GM12878 (cell line): ENCODE measurements around the gene ADGRV1. TPM values are rescaled to one million over a fixed set of nuclear protein-coding genes. Genes with fewer than 3 reads are reported as not detected.
"Not testable (repeated sequence)": the region's sequence is repeated elsewhere in the genome, so short reads cannot be mapped to it uniquely, and the experiment has no call there.

ENCODE experiments used
- ATAC-seq: fragments of 200-7000 bp; cut with Tn5 transposase; 3 replicates; pipeline ENCODE4 v1.9.1; 2020; ENCODE audit warnings: mild to moderate bottlenecking, moderate library complexity
- BruUV-seq: library from RNA; stranded (reverse); fragments of 400-500 nt; replicated peaks from 2 replicates; lab custom pipeline; 2021; lab: Mats Ljungman, UMichigan
- CTCF ChIA-PET: fragments of 300-600 bp; sonication (Branson Sonifier 250); formaldehyde crosslinking; extraction: SDS; loops from one replicate; lab custom pipeline; 2021; ENCODE audit warnings: inconsistent platforms; lab: Yijun Ruan, JAX
- POLR2A ChIA-PET: fragments of 350-600 bp; formaldehyde crosslinking; extraction: SDS; loops from one replicate; lab custom pipeline; 2021; ENCODE audit warnings: inconsistent platforms; lab: Charles Lee
- RAD21 ChIA-PET: fragments of 300-600 bp; sonication (Branson Sonifier 250); formaldehyde crosslinking; loops from one replicate; lab custom pipeline; 2023; ENCODE audit warnings: antibody characterized with exemption; ENCODE audit not compliant: unreplicated experiment; lab: Charles Lee
- SMC1A ChIA-PET: fragments of 300-600 bp; sonication (Branson Sonifier 250); formaldehyde crosslinking; loops from one replicate; lab custom pipeline; 2023; ENCODE audit not compliant: unreplicated experiment, uncharacterized antibody; lab: Charles Lee
- DNase-seq: peaks from one replicate; pipeline ENCODE4 v3.0.0-alpha.2; 2011; ENCODE audit warnings: low read depth, low spot score
- FAIRE-seq: peaks from 3 replicates; lab custom pipeline; 2011; peaks lifted over from hg19 to GRCh38; lab: Jason Lieb, UNC
- H2AFZ ChIP-seq: 2 replicates; pipeline ENCODE4 v1.6.0; 2011; ENCODE audit warnings: low read depth, low read length, control low read depth; ENCODE audit not compliant: control insufficient read depth
- H3K27ac ChIP-seq: 2 replicates; pipeline ENCODE4 v1.5.1; 2011; ENCODE audit warnings: control low read depth; ENCODE audit not compliant: control insufficient read depth, insufficient read depth
- H3K27me3 ChIP-seq, 2 experiments: replicated peaks in 1 of 2; 2 replicates each; pipeline versions ENCODE4 v1.6.0 to v1.6.1; 2011; ENCODE audit warnings: low read length in 1 of 2; ENCODE audit not compliant: control insufficient read depth in 2 of 2, insufficient read depth in 2 of 2
- H3K36me3 ChIP-seq, 2 experiments: 2 replicates each; pipeline ENCODE4 v1.5.1; 2011; ENCODE audit warnings: low read length in 1 of 2; ENCODE audit not compliant: control insufficient read depth in 2 of 2, insufficient read depth in 2 of 2
- H3K4me1 ChIP-seq: 2 replicates; pipeline ENCODE4 v1.6.1; 2011; ENCODE audit warnings: mild to moderate bottlenecking, low read length, moderate library complexity, mixed read lengths; ENCODE audit not compliant: control insufficient read depth, insufficient read depth
- H3K4me2 ChIP-seq: 2 replicates; pipeline ENCODE4 v1.6.0; 2011; ENCODE audit warnings: control low read depth; ENCODE audit not compliant: control insufficient read depth, insufficient read depth
- H3K4me3 ChIP-seq: fragments of 200-600 bp; sonication (generic); 2 replicates; pipeline ENCODE4 v1.5.1; 2016
- H3K79me2 ChIP-seq: 2 replicates; pipeline ENCODE4 v1.6.0; 2011; ENCODE audit warnings: low read length; ENCODE audit not compliant: control insufficient read depth, insufficient read depth
- H3K9ac ChIP-seq: 2 replicates; pipeline ENCODE4 v1.8.0; 2011; ENCODE audit warnings: low read length, control low read depth, mixed read lengths; ENCODE audit not compliant: control insufficient read depth, insufficient read depth
- H3K9me3 ChIP-seq: replicated peaks from 3 replicates; pipeline ENCODE4 v1.5.1; 2011; ENCODE audit warnings: mild to moderate bottlenecking, low read length; ENCODE audit not compliant: control insufficient read depth, insufficient read depth
- H4K20me1 ChIP-seq: 2 replicates; pipeline ENCODE4 v1.6.0; 2011; ENCODE audit not compliant: control insufficient read depth, insufficient read depth
- WGBS: methylation state at CpG from one replicate; pipeline ENCODE4 v1.1.6; 2016; ENCODE audit warnings: low lambda C conversion rate; ENCODE audit not compliant: insufficient replicate concordance, insufficient coverage; ENCODE audit errors: missing lambda C conversion rate; 5-methylcytosine and 5-hydroxymethylcytosine counted together
- in situ Hi-C: fragments of 300-500 bp; cut with MboI; formaldehyde crosslinking; loops from 9 replicates; pipeline ENCODE4 v1.14.3; 2018; ENCODE audit warnings: mixed read lengths
- intact Hi-C: fragments of 100-400 bp; cut with micrococcal nuclease; formaldehyde crosslinking; loops from one replicate; pipeline ENCODE4 v1.14.2; 2022; ENCODE audit not compliant: unreplicated experiment
- polyA plus RNA-seq, 11 experiments: library from polyadenylated mRNA; depleted of rRNA in 4 of 11; unstranded in 6 of 11; stranded (reverse) in 5 of 11; fragments of >200 nt; fragmentation: Nextera tagmentation in 4 of 11; fragmentation: Illumina TruSeq in 1 of 11; extraction: Ambion mirVana in 4 of 11; extraction: Trizol in 1 of 11; gene quantifications; 1 replicate in 1 of 11; 2 replicates in 10 of 11; pipeline versions ENCODE4 v1.2.1 to v1.2.3, GENCODE V29; 2011 to 2016; ENCODE audit warnings: inconsistent platforms in 2 of 11, missing spikeins in 2 of 11, low read depth in 1 of 11
- total RNA-seq, 4 experiments: library from RNA; depleted of rRNA in 3 of 4; stranded (reverse); fragments of >200 nt in 3 of 4; fragmentation: Illumina TruSeq in 1 of 4; extraction: Trizol in 1 of 4; gene quantifications; 2 replicates each; pipeline versions ENCODE4 v1.2.1 to v1.2.3, GENCODE V29; 2013 to 2021
- TF ChIP-seq, protein P1 (sequence below), 3 experiments: IDR thresholded peaks in 2 of 3; conservative IDR thresholded peaks in 1 of 3; 2 replicates each; pipeline ENCODE4 v1.5.1; 2011; ENCODE audit warnings: low read depth in 3 of 3, low read length in 3 of 3, mild to moderate bottlenecking in 3 of 3, control low read depth in 2 of 3, moderate library complexity in 2 of 3, inconsistent platforms in 1 of 3, mixed read lengths in 1 of 3; ENCODE audit not compliant: control insufficient read depth in 2 of 3, insufficient read depth in 1 of 3; ENCODE audit errors: extremely low read depth in 1 of 3
- TF ChIP-seq, protein P2 (sequence below): IDR thresholded peaks from 2 replicates; pipeline ENCODE4 v1.6.1; 2012; ENCODE audit warnings: improper control_type of control experiment, low read depth, low read length; ENCODE audit not compliant: insufficient replicate concordance

Gene ADGRV1
- total and polyA plus RNA-seq, 10 of the 15 experiments (the other 5 are each of a cell fraction or from before 2014, with no cell fraction given), result 0.04 to 8.1 (median 0.16) TPM; not detected in 1

DNA sequence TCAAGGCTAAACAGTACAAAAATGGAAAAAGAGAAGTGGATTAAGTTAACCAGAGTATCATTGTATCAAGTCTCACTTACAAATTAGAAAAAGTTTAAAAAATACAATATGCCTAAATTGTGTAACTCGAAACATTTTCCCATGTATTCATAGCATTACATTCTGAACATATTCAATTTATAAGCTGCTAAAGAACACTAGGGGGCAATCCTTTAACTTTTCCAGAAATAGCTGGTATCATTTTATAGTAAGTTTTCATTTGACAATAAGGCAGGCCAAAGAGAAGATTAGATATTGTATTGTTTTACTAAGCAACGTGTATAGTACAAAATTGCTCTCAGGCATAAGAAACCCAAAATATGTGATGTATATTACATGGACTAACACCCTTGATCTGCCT, 234.6 kb downstream of the ADGRV1 start:
- H3K9me3 ChIP-seq, result no peaks in the 10 kb centered on the region; the same call in 2 of the 3 replicates
- intact Hi-C loops (no loop called here), in situ Hi-C loops (no loop called here)
- H3K4me2 ChIP-seq, result no peak overlapping the region
- DNase-seq, result no peak
- 46% methylated on average over 2 of the region's 2 CpGs for WGBS
- no peak overlapping the region for H3K9ac ChIP-seq
- no peak overlapping the region for H3K4me3 ChIP-seq
- CTCF ChIA-PET, result interaction anchor here (0.9 to 3.2 kb wide), 5 partner anchors 10 to 627 kb away, joined by 3 to 26 read pairs (median 3); no protein-coding TSS in a partner anchor
- POLR2A ChIA-PET, result no interaction called here
- H3K79me2 ChIP-seq, result no peaks in the 10 kb centered on the region
- no peaks in the 10 kb centered on the region for H3K36me3 ChIP-seq
- SMC1A ChIA-PET, result interaction anchor here (1.6 kb wide), 1 partner anchor 9 kb away, joined by 4 read pairs; no protein-coding TSS in a partner anchor
- H3K27ac ChIP-seq, result no peak overlapping the region
- no peaks in the 10 kb centered on the region for H3K27me3 ChIP-seq
- ATAC-seq, result no peak
- no peaks in the 10 kb centered on the region for H4K20me1 ChIP-seq
- TF ChIP-seq, protein P1, sequence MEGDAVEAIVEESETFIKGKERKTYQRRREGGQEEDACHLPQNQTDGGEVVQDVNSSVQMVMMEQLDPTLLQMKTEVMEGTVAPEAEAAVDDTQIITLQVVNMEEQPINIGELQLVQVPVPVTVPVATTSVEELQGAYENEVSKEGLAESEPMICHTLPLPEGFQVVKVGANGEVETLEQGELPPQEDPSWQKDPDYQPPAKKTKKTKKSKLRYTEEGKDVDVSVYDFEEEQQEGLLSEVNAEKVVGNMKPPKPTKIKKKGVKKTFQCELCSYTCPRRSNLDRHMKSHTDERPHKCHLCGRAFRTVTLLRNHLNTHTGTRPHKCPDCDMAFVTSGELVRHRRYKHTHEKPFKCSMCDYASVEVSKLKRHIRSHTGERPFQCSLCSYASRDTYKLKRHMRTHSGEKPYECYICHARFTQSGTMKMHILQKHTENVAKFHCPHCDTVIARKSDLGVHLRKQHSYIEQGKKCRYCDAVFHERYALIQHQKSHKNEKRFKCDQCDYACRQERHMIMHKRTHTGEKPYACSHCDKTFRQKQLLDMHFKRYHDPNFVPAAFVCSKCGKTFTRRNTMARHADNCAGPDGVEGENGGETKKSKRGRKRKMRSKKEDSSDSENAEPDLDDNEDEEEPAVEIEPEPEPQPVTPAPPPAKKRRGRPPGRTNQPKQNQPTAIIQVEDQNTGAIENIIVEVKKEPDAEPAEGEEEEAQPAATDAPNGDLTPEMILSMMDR (IDR thresholded peaks at IDR 0.05 in 2 of 3, conservative IDR thresholded peaks at IDR 0.05 in 1 of 3; ENCODE audit: control insufficient read depth in 2 of 3, extremely low read depth in 1 of 3, insufficient read depth in 1 of 3, low read depth in 3 of 3, low read length in 3 of 3), result 0 out of 6 replicates have a peak, but pooled peaks of 1 of the 3 experiments have one; percentile 7
- TF ChIP-seq, protein P2, sequence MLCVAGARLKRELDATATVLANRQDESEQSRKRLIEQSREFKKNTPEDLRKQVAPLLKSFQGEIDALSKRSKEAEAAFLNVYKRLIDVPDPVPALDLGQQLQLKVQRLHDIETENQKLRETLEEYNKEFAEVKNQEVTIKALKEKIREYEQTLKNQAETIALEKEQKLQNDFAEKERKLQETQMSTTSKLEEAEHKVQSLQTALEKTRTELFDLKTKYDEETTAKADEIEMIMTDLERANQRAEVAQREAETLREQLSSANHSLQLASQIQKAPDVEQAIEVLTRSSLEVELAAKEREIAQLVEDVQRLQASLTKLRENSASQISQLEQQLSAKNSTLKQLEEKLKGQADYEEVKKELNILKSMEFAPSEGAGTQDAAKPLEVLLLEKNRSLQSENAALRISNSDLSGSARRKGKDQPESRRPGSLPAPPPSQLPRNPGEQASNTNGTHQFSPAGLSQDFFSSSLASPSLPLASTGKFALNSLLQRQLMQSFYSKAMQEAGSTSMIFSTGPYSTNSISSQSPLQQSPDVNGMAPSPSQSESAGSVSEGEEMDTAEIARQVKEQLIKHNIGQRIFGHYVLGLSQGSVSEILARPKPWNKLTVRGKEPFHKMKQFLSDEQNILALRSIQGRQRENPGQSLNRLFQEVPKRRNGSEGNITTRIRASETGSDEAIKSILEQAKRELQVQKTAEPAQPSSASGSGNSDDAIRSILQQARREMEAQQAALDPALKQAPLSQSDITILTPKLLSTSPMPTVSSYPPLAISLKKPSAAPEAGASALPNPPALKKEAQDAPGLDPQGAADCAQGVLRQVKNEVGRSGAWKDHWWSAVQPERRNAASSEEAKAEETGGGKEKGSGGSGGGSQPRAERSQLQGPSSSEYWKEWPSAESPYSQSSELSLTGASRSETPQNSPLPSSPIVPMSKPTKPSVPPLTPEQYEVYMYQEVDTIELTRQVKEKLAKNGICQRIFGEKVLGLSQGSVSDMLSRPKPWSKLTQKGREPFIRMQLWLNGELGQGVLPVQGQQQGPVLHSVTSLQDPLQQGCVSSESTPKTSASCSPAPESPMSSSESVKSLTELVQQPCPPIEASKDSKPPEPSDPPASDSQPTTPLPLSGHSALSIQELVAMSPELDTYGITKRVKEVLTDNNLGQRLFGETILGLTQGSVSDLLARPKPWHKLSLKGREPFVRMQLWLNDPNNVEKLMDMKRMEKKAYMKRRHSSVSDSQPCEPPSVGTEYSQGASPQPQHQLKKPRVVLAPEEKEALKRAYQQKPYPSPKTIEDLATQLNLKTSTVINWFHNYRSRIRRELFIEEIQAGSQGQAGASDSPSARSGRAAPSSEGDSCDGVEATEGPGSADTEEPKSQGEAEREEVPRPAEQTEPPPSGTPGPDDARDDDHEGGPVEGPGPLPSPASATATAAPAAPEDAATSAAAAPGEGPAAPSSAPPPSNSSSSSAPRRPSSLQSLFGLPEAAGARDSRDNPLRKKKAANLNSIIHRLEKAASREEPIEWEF, result no peak
- H3K4me1 ChIP-seq, result no peaks in the 10 kb centered on the region
- no TSS peak for BruUV-seq
- H2AFZ ChIP-seq, result no peak overlapping the region
- RAD21 ChIA-PET, result interaction anchor here (1.0 to 1.5 kb wide), 2 partner anchors 10 to 626 kb away, joined by 4 to 5 read pairs; no protein-coding TSS in a partner anchor
- FAIRE-seq, result no peak

DNA sequence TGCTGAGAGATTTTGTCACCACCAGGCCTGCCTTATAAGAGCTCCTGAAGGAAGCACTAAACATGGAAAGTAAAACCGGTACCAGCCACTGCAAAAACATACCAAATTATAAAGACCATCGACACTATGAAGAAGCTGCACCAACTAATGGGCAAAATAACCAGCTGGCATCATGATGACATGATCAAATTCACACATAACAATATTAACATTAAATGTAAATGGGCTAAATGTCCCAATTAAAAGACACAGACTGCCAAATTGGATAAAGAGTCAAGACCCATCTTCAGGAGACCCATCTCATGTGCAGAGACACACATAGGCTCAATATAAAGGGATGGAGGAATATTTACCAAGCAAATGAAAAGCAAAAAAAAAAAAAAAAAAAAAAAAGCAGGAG, 238.3 kb downstream of the ADGRV1 start:
- POLR2A ChIA-PET, H3K27ac ChIP-seq, H3K36me3 ChIP-seq, in situ Hi-C loops, H3K27me3 ChIP-seq, H3K79me2 ChIP-seq, H3K9ac ChIP-seq, H3K4me2 ChIP-seq, DNase-seq, BruUV-seq, intact Hi-C loops, H3K4me1 ChIP-seq, H4K20me1 ChIP-seq, FAIRE-seq, H2AFZ ChIP-seq, SMC1A ChIA-PET, RAD21 ChIA-PET, H3K9me3 ChIP-seq, H3K4me3 ChIP-seq, ATAC-seq: not testable (repeated sequence)
- CTCF ChIA-PET, result interaction anchor here (1.1 to 2.8 kb wide), 2 partner anchors 13 to 14 kb away, joined by 4 to 7 read pairs; no protein-coding TSS in a partner anchor
- 0% methylated on average over 2 of the region's 2 CpGs for WGBS
